SK-N-SH (cell line): ENCODE measurements around the gene BRICD5. TPM values are rescaled to one million over a fixed set of nuclear protein-coding genes. Genes with fewer than 3 reads are reported as not detected.
A peak's percentile ranks its signal among the peaks of the same experiment; 100 is the strongest.

Experiments
- CTCF ChIA-PET: fragments of 300-600, 350-600 bp; formaldehyde crosslinking; extraction: SDS; loops from one replicate; lab custom pipeline; 2021; lab: Yijun Ruan, JAX
- POLR2A ChIA-PET: fragments of 350-600 bp; sonication (Branson Sonifier 250); formaldehyde crosslinking; extraction: SDS; loops from one replicate; lab custom pipeline; 2020; ENCODE audit warnings: antibody characterized with exemption, inconsistent platforms; lab: Yijun Ruan, JAX
- DNase-seq: peaks from one replicate; pipeline ENCODE4 v3.0.0; 2012
- H2AFZ ChIP-seq: fragments of 200-600 bp; sonication (generic); 2 replicates; pipeline ENCODE4 v1.8.1; 2016; ENCODE audit warnings: antibody characterized with exemption, mild to moderate bottlenecking, low read depth
- H3F3A ChIP-seq: fragments of 200-600 bp; sonication (generic); replicated peaks from 2 replicates; pipeline ENCODE3; 2016; ENCODE audit warnings: antibody characterized with exemption, mild to moderate bottlenecking; ENCODE audit not compliant: insufficient read depth
- H3K27ac ChIP-seq, 2 experiments: fragments of 200-500 bp in 1 of 2; fragments of 200-600 bp in 1 of 2; sonication (Bioruptor generic) in 1 of 2; sonication (generic), shearing (Covaris generic) in 1 of 2; 2 replicates each; pipeline versions ENCODE4 v1.5.1 to v1.6.1; 2014 to 2016; ENCODE audit warnings: low read depth in 2 of 2, inconsistent platforms in 1 of 2, low read length in 1 of 2, mild to moderate bottlenecking in 1 of 2, mixed read lengths in 1 of 2
- H3K27me3 ChIP-seq: fragments of 200-600 bp; sonication (generic), shearing (Covaris generic); 2 replicates; pipeline ENCODE4 v1.6.1; 2016; ENCODE audit warnings: mixed run types; ENCODE audit not compliant: insufficient read depth
- H3K36me3 ChIP-seq, 2 experiments: fragments of 200-500 bp in 1 of 2; fragments of 200-600 bp in 1 of 2; sonication (Bioruptor generic) in 1 of 2; sonication (generic) in 1 of 2; replicated peaks in 1 of 2; 2 replicates each; pipeline versions ENCODE3 to v1.5.1; 2014 to 2016; ENCODE audit warnings: low read length in 1 of 2, mild to moderate bottlenecking in 1 of 2; ENCODE audit not compliant: insufficient read depth in 2 of 2, control insufficient read depth in 1 of 2
- H3K4me1 ChIP-seq, 2 experiments: fragments of 200-500 bp in 1 of 2; fragments of 200-600 bp in 1 of 2; sonication (Bioruptor generic) in 1 of 2; sonication (generic), shearing (Covaris generic) in 1 of 2; 2 replicates each; pipeline versions ENCODE4 v1.5.1 to v1.6.1; 2014 to 2016; ENCODE audit warnings: low read depth in 1 of 2, low read length in 1 of 2, mixed run types in 1 of 2; ENCODE audit not compliant: insufficient read depth in 2 of 2, control insufficient read depth in 1 of 2
- H3K4me2 ChIP-seq: fragments of 200-600 bp; sonication (generic), shearing (Covaris generic); 2 replicates; pipeline ENCODE4 v1.6.1; 2017; ENCODE audit warnings: mixed run types
- H3K4me3 ChIP-seq, 2 experiments: fragments of 200-500 bp in 1 of 2; fragments of 200-600 bp in 1 of 2; sonication (Bioruptor generic) in 1 of 2; sonication (generic), shearing (Covaris generic) in 1 of 2; 2 replicates each; pipeline versions ENCODE4 v1.5.1 to v1.8.1; 2014 to 2016; ENCODE audit warnings: low read depth in 2 of 2, inconsistent platforms in 1 of 2, low read length in 1 of 2, mild to moderate bottlenecking in 1 of 2, mixed read lengths in 1 of 2, moderate library complexity in 1 of 2
- H3K79me2 ChIP-seq: fragments of 200-600 bp; sonication (generic); 2 replicates; pipeline ENCODE4 v1.8.1; 2017; ENCODE audit warnings: mild to moderate bottlenecking; ENCODE audit not compliant: insufficient read depth
- H3K9ac ChIP-seq: fragments of 200-600 bp; sonication (generic); 2 replicates; pipeline ENCODE4 v1.6.1; 2017; ENCODE audit warnings: mixed run types
- H3K9me2 ChIP-seq: fragments of 200-600 bp; sonication (generic); 2 replicates; pipeline ENCODE4 v1.6.1; 2017; ENCODE audit warnings: mixed run types
- H3K9me3 ChIP-seq: fragments of 200-600 bp; sonication (generic); 2 replicates; pipeline ENCODE4 v1.6.1; 2017; ENCODE audit warnings: mixed run types, mild to moderate bottlenecking, moderate library complexity
- H4K20me1 ChIP-seq: fragments of 200-600 bp; sonication (generic); 2 replicates; pipeline ENCODE4 v1.6.1; 2017; ENCODE audit warnings: mild to moderate bottlenecking, mixed run types; ENCODE audit not compliant: insufficient read depth
- EP300 ChIP-seq, 2 experiments: IDR thresholded peaks; 2 replicates each; pipeline versions ENCODE4 v1.4.0 to v1.6.1; 2012; ENCODE audit warnings: borderline replicate concordance in 1 of 2, low read depth in 1 of 2, low read length in 1 of 2
- FOSL2 ChIP-seq: IDR thresholded peaks from 2 replicates; pipeline ENCODE4 v1.4.0; 2012; ENCODE audit warnings: low read depth, mild to moderate bottlenecking, moderate library complexity, borderline replicate concordance
- FOXJ3 ChIP-seq: sonication (generic); formaldehyde crosslinking; IDR thresholded peaks from 2 replicates; pipeline ENCODE4 v1.5.1; 2020; ENCODE audit warnings: mild to moderate bottlenecking, missing genetic modification reagents
- MXI1 ChIP-seq: IDR thresholded peaks from 2 replicates; pipeline ENCODE4 v1.6.1; 2012; ENCODE audit warnings: mild to moderate bottlenecking, low read depth, low read length, improper control_type of control experiment
- NFIC ChIP-seq: IDR thresholded peaks from 2 replicates; pipeline ENCODE4 v1.4.0; 2012; ENCODE audit warnings: borderline replicate concordance
- POLR2AphosphoS5 ChIP-seq: IDR thresholded peaks from 2 replicates; pipeline ENCODE4 v1.6.1; 2012; ENCODE audit warnings: low read depth, low read length
- RXRA ChIP-seq: IDR thresholded peaks from 2 replicates; pipeline ENCODE4 v1.4.0; 2012; ENCODE audit warnings: low read depth, mild to moderate bottlenecking, borderline replicate concordance
- SMC3 ChIP-seq: IDR thresholded peaks from 2 replicates; pipeline ENCODE4 v1.6.1; 2012; ENCODE audit warnings: low read depth, low read length, improper control_type of control experiment
- TAF1 ChIP-seq: IDR thresholded peaks from 2 replicates; pipeline ENCODE4 v1.6.1; 2012; ENCODE audit warnings: low read depth, mild to moderate bottlenecking, low read length, moderate library complexity, borderline replicate concordance
- TEAD4 ChIP-seq: IDR thresholded peaks from 2 replicates; pipeline ENCODE4 v1.4.0; 2012; ENCODE audit warnings: mild to moderate bottlenecking, borderline replicate concordance; ENCODE audit not compliant: insufficient read depth
- YY1 ChIP-seq: IDR thresholded peaks from 2 replicates; pipeline ENCODE4 v1.4.0; 2012; ENCODE audit warnings: low read depth, mild to moderate bottlenecking
- WGBS: methylation state at CpG from one replicate; pipeline ENCODE4 v1.1.6; 2017; ENCODE audit warnings: low lambda C conversion rate; 5-methylcytosine and 5-hydroxymethylcytosine counted together
- polyA plus RNA-seq, 3 experiments: library from polyadenylated mRNA; depleted of rRNA; stranded (reverse); fragments of >200 nt; gene quantifications; 2 replicates each; pipeline ENCODE4 v1.2.3, GENCODE V29; 2012
- TF ChIP-seq, protein P1 (sequence below): fragments of 150-350 bp; IDR thresholded peaks from 2 replicates; pipeline ENCODE4 v1.6.1; 2016; ENCODE audit warnings: mild to moderate bottlenecking, low read depth, low read length
- TF ChIP-seq, protein P2 (sequence below): IDR thresholded peaks from 2 replicates; pipeline ENCODE4 v1.4.0; 2012; ENCODE audit warnings: low read depth
- TF ChIP-seq, protein P3 (sequence below): IDR thresholded peaks from 2 replicates; pipeline ENCODE4 v1.6.1; 2012; ENCODE audit warnings: mild to moderate bottlenecking, low read depth, low read length, moderate library complexity
- TF ChIP-seq, protein P4 (sequence below): IDR thresholded peaks from 2 replicates; pipeline ENCODE4 v1.4.0; 2012; ENCODE audit warnings: low read depth, borderline replicate concordance

BRICD5 gene
- polyA plus RNA-seq, 1 of the 3 experiments (the other 2 are of a cell fraction) = 2.3 TPM

DNA sequence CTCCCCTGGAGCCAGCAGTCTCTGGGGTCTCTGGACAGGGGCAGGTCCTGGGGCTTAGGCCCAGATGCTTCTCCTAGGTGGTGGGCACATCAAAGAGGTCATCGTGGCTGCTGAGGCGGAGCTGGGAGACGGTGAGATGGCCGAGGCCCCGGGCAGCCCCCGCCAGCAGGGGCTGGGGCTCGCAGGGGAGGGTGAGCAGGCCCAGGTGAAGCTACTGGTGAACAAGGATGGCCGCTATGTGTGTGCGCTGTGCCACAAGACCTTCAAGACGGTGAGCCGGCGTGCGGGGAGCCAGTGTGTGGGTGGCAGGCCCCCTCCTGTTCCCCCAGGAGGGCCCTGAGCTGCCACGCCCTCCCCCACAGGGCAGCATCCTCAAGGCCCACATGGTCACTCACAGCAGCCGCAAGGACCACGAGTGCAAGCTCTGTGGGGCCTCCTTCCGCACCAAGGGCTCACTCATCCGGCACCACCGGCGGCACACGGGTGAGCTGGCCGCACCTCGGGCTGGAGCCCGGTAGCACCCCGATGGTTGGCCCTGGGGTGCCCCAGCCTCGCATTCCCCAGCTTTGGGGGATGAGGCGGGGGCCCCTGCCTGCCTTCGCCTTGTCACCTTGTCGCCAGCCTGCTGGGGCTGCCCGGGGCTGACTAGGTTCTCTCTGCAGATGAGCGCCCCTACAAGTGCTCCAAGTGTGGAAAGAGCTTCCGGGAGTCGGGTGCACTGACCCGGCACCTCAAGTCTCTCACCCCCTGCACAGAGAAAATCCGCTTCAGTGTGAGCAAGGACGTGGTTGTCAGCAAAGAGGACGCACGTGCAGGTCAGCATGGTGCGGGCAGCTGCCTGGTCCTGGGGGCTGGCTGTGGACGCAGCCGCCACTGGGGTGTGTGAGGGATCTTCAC is 21.7 kb upstream of the BRICD5 start:
- Histone ChIP-seq H3K27ac (no peak overlapping the region), H3K36me3 (peaks cover 0 to 74% of the 10 kb centered on the region in 2 experiments), H3K9me2 (no peaks in the 10 kb centered on the region), H3F3A (no peaks in the 10 kb centered on the region)
- POLR2A ChIA-PET = no interaction called here
- no peak for TF ChIP-seq FOXJ3 (CRISPR knock-in tag)
- no peak for TF ChIP-seq SMC3
- TF ChIP-seq, all 33 proteins: peak for 0
- H3K4me2 ChIP-seq = no peak overlapping the region
- 89% methylated on average over 5 of the region's 41 CpGs for WGBS
- H3K79me2 ChIP-seq = peaks cover 12% of the 10 kb centered on the region
- peaks cover 0 to 3% of the 10 kb centered on the region in 2 experiments; a peak in 1 of 4 replicates for H3K4me1 ChIP-seq
- no peak overlapping the region for H3K4me3 ChIP-seq
- H4K20me1 ChIP-seq = peaks cover 15% of the 10 kb centered on the region
- no peak for DNase-seq
- no peaks in the 10 kb centered on the region for H3K27me3 ChIP-seq
- H3K9me3 ChIP-seq = no peaks in the 10 kb centered on the region
- CTCF ChIA-PET = interaction anchor here (0.9 kb wide), 1 partner anchor 38 kb away, joined by 4 read pairs; no protein-coding TSS in a partner anchor
- H2AFZ ChIP-seq = no peak overlapping the region
- no peak overlapping the region for H3K9ac ChIP-seq

DNA sequence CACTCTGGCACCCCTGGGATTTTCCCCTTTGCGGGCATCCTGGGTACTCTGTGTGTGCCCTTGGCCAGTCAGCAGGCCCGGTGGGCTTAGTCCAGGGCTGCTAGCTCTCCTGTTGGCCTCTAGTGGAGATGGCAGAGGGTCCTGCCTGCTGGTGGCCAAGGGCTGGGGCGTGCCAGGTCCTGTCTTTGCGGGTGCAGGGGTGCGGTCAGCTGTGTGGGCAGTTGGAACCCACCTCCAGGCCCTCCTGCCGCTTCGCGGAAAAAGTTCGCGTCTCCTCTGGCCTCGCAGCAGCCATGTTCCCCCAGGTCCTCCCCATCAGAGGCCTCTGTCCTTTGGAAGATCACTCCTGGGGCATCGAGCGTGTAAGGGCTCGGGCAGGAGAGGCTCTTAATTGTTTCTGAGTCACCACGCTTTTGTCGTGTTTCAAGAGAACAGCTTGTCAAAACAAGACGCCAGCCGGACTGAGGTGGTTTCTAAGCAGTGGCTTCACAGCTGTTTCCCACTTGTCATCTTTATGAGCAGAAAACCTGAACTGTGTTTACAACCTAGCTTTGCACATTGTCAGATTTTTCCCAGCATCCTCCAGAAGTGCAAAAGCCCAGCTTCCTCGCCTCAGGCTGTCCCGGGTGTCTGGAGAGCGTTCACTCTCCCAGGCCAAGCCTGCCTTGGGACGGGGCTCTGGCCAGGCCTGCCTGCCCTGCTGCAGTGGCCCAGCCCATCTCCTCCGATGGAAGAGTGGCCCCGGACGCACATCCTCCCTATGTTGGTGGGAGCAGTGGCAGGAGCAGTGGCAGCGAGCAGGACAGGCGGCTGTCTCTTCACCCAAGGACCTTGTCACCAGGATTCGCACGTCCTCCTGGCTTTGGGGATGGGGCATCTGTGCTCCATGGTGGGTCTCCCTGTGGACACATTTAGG is 20.6 kb upstream of the BRICD5 start:
- no peaks in the 10 kb centered on the region for H3F3A ChIP-seq
- 88% methylated on average over 15 of the region's 29 CpGs for WGBS
- peak overlapping the region in 1 of 2 experiments; percentile 11; a peak in 1 of 4 replicates for H3K27ac ChIP-seq
- no peak overlapping the region for H3K9ac ChIP-seq
- H3K4me3 ChIP-seq = no peak overlapping the region
- no peak for DNase-seq
- POLR2A ChIA-PET = no interaction called here
- H3K36me3 ChIP-seq = peaks cover 0 to 74% of the 10 kb centered on the region in 2 experiments
- CTCF ChIA-PET = interaction anchor here (0.6 to 1.6 kb wide), 3 partner anchors 11 to 368 kb away, joined by 3 to 5 read pairs (median 3); partner anchors contain the start of gene ECI1
- H3K27me3 ChIP-seq = no peaks in the 10 kb centered on the region
- H3K4me2 ChIP-seq = no peak overlapping the region
- H3K9me2 ChIP-seq = no peaks in the 10 kb centered on the region
- H3K9me3 ChIP-seq = no peaks in the 10 kb centered on the region
- H3K4me1 ChIP-seq = peaks cover 0 to 3% of the 10 kb centered on the region in 2 experiments; a peak in 1 of 4 replicates
- peaks cover 26% of the 10 kb centered on the region for H4K20me1 ChIP-seq
- no peak overlapping the region for H2AFZ ChIP-seq
- peaks cover 23% of the 10 kb centered on the region for H3K79me2 ChIP-seq
- TF ChIP-seq FOXJ3 (CRISPR knock-in tag) (no peak), TAF1 (no peak), YY1 (no peak), RXRA (no peak), NFIC (no peak), TEAD4 (no peak), SMC3 (no peak), MXI1 (no peak), EP300 (IDR thresholded peaks at IDR 0.05; ENCODE audit: borderline replicate concordance in 1 of 2, low read depth in 1 of 2, low read length in 1 of 2) (no peak), POLR2AphosphoS5 (no peak), FOSL2 (no peak)
- TF ChIP-seq, protein P1, sequence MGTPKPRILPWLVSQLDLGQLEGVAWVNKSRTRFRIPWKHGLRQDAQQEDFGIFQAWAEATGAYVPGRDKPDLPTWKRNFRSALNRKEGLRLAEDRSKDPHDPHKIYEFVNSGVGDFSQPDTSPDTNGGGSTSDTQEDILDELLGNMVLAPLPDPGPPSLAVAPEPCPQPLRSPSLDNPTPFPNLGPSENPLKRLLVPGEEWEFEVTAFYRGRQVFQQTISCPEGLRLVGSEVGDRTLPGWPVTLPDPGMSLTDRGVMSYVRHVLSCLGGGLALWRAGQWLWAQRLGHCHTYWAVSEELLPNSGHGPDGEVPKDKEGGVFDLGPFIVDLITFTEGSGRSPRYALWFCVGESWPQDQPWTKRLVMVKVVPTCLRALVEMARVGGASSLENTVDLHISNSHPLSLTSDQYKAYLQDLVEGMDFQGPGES = no peak
- TF ChIP-seq, protein P2, sequence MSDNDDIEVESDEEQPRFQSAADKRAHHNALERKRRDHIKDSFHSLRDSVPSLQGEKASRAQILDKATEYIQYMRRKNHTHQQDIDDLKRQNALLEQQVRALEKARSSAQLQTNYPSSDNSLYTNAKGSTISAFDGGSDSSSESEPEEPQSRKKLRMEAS = no peak
- TF ChIP-seq, protein P3, sequence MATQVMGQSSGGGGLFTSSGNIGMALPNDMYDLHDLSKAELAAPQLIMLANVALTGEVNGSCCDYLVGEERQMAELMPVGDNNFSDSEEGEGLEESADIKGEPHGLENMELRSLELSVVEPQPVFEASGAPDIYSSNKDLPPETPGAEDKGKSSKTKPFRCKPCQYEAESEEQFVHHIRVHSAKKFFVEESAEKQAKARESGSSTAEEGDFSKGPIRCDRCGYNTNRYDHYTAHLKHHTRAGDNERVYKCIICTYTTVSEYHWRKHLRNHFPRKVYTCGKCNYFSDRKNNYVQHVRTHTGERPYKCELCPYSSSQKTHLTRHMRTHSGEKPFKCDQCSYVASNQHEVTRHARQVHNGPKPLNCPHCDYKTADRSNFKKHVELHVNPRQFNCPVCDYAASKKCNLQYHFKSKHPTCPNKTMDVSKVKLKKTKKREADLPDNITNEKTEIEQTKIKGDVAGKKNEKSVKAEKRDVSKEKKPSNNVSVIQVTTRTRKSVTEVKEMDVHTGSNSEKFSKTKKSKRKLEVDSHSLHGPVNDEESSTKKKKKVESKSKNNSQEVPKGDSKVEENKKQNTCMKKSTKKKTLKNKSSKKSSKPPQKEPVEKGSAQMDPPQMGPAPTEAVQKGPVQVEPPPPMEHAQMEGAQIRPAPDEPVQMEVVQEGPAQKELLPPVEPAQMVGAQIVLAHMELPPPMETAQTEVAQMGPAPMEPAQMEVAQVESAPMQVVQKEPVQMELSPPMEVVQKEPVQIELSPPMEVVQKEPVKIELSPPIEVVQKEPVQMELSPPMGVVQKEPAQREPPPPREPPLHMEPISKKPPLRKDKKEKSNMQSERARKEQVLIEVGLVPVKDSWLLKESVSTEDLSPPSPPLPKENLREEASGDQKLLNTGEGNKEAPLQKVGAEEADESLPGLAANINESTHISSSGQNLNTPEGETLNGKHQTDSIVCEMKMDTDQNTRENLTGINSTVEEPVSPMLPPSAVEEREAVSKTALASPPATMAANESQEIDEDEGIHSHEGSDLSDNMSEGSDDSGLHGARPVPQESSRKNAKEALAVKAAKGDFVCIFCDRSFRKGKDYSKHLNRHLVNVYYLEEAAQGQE = no peak
- TF ChIP-seq, protein P4, sequence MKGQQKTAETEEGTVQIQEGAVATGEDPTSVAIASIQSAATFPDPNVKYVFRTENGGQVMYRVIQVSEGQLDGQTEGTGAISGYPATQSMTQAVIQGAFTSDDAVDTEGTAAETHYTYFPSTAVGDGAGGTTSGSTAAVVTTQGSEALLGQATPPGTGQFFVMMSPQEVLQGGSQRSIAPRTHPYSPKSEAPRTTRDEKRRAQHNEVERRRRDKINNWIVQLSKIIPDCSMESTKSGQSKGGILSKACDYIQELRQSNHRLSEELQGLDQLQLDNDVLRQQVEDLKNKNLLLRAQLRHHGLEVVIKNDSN = no peak
